HG03354 (cell line): ENCODE data around the gene EIF2B2.
"Not testable (repeated sequence)": the region's sequence is repeated elsewhere in the genome, so short reads cannot be mapped to it uniquely, and the experiment has no call there.

Experiments used
- ATAC-seq: cut with Tn5 transposase; IDR thresholded peaks from one replicate; pipeline ENCODE4 v1.9.1; 2021; ENCODE audit warnings: mild to moderate bottlenecking; ENCODE audit not compliant: unreplicated experiment, poor library complexity, severe bottlenecking

The EIF2B2 gene

DNA sequence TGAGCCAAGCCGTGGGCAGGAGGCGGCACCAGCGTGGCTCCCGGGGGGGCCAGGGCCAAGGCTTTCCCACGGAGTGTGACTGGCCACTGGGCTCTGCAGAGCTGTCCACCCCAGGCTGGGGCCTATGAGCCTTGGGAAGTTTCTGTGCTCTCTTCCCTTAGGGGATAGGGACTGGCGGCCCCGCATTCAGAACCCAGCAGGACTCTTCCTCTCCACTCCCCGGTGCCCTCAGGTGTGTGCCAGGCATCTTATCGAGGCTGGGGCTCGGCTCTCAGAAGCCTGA is 17.8 kb upstream of the EIF2B2 start:
- no peak for ATAC-seq

DNA sequence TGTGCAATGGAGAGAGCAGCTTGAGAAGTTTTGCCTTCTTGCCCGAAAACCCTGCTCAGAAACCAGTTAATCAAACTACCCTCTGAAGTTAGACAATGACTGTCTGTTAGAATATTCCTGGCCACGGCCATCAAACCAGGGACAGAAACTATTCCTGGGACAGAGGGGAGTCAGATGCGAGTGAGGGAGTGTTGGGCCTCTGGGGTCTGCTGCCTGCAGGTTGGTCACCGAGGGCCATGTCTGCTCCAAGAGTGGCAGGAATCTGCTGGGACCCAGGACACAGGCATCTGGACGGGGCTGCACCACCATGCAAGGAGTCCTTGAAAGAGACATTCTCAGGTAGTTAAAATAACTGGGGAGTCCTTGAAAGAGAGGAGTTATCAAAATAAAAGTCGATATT is 16.9 kb upstream of the EIF2B2 start:
- no peak for ATAC-seq

DNA sequence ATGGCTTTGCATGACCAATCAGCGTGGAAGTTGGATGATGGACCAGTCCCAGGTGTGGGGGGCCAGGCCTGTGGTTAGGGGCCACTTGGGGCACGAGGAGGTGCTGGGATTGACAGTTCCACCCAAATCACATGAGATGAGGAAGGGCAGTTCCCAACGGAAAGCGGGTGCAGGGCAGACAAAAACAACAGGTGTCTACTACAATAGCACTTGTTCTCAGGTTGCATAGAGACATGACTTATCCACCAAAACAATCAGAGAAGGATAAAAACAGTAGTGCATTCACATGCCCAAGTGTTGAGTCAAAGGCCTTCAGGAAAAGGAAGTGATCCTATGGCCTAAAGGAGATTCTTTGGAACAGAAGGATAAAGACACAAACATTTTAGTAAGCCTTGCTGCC is 14.6 kb upstream of the EIF2B2 start:
- no peak for ATAC-seq

DNA sequence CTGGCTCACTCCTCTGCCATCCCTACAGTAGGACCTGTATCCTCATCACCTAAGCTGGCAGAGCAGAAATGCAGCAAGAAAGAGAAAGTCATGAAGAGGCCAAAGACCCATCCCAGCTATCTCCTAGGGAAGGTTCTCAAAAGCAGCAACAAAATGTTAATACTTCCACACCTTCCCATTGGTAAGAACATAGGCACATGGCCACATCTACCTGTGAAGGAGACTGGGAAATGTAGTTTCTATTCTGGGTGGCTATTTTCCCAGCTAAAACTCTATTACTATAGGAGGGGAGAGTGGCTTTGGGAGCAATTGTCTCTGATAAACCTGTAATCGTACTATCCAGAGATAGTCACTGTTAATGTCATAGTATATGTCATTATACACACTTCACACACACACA is 13.7 kb upstream of the EIF2B2 start:
- ATAC-seq = no peak

DNA sequence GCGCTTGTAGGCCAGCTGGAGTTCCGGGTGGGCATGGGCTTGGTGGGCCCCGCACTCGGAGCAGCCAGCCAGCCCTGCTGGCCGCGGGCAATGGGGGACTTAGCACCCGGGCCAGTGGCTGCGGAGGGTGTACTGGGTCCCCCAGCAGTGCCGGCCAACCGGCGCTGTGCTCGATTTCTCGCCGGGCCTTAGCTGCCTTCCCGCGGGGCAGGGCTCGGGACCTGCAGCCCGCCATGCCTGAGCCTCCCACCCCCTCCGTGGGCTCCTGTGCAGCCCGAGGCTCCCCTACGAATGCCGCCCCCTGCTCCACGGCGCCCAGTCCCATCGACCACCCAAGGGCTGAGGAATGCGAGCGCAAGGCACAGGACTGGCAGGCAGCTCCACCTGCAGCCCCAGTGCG is 8.5 kb upstream of the EIF2B2 start:
- ATAC-seq = not testable (repeated sequence)

DNA sequence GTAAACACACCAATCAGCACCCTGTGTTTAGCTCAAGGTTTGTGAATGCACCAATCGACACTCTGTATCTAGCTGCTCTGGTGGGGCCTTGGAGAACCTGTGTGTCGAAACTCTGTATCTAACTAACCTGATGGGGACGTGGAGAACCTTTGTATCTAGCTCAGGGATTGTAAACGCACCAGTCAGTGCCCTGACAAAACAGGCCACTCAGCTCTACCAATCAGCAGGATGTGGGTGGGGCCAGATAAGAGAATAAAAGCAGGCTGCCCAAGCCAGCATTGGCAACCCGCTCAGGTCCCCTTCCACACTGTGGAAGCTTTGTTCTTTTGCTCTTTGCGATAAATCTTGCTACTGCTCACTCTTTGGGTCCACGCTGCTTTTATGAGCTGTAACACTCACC is 6.9 kb upstream of the EIF2B2 start:
- not testable (repeated sequence) for ATAC-seq

DNA sequence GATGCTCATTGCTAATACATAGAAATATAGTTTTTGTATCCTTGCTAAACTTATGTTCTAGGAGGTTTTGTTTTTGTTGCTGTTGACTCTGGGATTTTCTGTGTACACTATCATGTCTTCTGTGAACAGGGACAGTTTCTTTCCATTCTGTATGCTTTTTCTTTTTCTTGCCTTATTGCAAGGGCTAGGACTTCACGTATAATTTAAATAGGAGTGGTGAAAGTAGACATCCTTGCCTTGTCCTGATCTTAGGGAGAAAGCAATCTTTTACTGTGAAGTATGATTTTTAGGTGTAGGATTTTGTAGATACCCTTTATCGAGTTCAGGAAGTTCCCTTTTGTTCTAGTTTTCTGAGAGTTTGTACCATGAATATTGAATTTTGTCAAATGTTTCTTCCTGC is 1.5 kb upstream of the EIF2B2 start:
- no peak for ATAC-seq

DNA sequence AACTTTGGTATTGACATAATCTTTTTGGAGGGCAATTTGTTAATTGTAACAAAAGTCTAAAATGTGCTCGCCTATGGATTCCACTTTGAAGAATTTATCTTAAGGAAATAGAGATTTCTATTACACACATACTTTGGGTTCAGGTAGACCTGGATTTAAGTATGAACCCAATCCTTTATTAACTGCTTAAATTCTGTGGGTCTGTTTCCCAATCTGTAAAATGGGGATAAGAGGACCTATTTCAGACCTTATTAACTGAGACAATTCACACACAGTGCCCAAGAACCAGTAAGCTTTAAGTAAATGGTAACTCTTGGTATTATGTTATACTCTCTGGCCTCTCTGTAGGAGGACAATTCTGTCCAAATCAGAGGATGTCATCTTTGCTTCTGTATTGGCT is 822 bp upstream of the EIF2B2 start:
- no peak for ATAC-seq

DNA sequence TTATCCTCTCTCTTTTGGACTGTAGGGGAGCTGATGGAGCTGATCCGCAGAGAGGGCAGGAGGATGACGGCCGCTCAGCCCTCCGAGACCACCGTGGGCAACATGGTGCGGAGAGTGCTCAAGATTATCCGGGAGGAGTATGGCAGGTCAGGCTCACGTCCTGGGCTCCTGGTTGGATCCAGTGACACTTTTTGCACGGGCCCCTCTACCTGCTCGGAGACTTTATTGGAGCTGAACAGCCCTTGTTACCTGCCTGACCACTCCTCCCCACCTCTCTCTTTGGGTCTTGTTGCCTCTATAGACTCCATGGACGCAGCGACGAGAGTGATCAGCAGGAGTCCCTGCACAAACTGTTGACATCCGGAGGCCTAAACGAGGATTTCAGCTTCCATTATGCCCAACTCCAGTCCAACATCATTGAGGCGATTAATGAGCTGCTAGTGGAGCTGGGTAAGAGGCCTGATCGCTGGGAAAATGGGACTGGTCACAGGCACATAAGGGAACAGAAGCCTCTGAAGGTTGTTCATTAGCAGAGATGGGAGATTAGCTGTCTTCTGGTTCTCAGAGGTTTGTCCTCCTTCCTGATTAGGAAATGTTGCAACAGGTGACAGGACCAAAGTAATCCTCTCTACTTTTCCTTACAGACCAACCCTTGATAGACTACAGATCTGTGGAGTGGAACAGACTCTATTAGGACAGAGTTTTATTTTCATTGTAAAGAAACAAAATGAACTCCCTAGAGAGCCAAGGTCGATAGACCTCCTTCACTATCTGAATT is 718 bp downstream of the EIF2B2 start:
- no peak for ATAC-seq

DNA sequence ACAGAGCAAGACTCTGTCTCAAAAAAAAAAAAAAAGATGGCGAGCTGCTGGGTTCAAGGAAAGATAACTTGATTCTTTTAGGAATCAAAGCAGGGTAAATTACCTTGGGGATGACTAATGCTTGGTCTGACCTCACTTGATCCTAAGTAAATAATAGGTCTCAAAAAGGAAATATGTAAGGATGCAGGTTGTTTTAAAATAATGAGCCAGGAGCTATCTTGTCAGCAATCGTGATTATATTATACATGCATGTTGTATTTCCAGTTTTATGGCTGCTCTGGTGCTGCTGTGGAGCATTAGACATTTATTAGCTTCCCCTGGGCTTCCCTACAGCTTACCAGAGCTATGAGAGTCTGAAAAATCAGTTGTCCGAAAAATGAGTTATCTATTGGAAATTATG is 2.6 kb downstream of the EIF2B2 start:
- no peak for ATAC-seq

DNA sequence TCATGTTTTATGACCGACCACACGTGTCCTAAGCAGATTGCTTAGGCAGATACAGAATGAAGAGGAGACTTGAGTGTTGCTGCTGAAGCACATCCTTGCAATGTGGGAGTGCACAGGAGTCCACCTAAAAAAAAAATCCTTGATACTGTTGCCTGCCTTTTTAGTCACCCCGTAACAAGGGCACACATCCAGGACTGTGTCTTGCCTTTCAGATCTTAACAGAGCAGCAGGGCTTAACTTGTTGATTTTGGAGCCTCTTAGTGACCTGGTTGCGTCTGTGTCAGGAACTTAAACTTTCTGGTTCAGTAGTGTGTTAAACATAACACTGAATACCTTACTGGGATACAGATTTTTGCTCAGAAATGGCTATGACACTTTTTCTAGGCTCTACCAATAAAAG is 6.5 kb downstream of the EIF2B2 start:
- ATAC-seq = no peak

DNA sequence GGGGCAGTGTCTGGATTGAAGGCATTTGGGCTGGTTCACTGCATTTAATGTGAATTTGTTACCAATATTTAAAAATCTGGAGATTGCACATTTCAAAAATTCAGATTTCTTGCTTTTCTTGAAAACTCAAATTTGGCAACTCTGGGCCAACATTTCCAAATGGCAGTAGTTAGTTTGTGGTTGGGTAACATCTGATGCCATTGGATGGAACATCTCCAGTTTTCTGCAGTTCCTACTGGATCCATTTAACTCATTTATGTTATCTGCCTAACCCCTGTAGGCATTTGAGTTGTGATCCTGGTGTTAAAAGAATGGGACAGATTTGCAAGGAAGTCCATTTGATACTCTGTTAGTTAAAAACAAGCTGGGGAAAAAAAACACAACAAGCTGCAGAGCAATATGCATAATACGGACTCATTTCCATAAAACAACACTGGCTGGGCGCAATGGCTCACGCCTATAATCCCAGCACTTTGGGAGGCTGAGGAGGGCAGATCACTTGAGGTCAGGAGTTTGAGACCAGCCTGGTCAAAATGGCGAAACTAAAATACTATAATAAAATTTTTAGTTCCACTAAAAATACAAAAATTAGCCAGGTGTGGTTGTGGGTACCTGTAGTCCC is 7.9 kb downstream of the EIF2B2 start:
- no peak for ATAC-seq

DNA sequence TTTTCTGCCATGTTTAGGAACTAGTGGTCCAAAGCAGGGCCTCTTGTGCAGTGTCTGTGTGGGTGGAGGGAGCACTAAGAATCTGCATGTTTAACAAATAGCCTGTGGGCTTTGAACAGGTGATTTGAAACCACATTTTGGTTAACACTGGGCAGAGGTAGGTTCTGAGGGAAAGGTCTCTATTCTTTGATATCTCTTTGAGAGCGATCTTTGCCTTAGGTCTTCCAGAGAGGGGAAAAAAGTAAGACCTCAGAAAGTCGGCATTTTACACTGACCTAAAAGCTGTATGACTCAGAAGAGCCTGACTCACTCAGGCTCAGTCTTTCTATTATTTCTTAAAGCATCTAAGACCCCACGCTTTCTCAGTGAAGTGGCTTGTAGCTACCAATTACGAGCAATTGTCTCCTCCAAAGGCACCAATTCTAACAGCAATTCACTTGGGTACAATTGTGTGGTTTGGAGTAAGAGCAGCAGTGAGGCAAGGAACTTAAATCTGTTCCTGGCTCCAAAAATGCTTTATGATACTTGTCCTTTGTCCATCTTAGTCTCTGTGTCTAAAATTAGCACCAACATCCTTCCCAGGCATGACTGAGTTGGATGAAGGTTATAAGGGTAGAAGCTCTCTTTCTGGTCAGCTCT is 8.8 kb downstream of the EIF2B2 start:
- no peak for ATAC-seq

DNA sequence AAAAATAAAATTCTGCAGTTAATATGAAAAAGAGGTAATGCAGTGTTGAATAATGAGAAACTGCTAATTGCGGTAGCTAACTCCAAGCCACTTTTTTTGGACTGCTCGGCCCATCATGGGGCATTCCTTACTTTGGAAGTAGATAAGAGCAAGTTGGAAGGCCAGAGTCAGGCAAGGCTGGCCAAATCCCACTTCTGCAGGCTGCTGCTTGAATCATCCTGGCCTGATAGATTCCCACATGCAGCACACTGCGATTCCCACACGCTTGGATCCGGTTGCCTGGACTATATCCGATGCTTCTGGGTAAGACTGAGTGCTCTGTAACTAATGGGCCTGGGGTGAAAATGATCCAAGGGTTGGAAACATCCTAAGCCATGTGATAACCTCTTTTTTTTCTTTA is 10.6 kb downstream of the EIF2B2 start:
- ATAC-seq = no peak

DNA sequence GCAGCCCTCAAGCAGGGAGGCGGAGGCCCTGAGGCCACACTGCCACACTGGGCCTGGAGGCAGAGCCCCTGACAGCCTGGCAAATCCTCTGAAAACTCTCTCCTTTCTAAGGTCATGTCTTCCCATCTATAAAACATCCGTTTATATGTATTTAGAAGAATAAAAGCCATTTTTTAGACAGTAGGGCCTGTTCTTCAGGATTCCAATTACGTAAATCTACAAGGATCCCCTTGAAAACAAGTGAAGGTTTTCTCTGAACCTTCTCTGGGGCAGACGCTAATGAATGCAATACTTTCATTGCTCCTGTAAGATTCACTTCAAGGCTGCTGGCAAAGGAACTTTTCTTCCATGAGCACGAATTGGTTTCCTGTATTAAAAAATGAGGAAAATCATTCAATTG is 12.8 kb downstream of the EIF2B2 start:
- no peak for ATAC-seq

DNA sequence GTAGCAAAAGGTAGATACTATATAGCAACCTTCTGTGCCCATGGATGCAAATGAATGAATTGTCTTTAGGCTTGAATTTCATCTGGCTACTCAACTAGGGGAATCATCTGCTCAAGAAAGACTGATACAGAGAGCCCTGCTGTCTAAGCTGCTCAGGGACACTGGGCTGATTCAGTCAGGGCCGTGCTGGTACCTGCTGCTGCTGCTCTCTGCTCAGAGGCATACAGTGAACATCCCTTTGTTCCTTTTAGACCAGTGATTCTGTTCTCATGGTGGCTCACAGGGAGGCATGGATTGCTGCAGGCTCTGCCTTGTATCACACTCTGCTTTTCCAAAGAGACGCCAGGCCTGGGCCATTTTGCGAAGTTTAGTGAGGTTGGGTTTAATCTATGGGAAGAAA is 14.1 kb downstream of the EIF2B2 start:
- ATAC-seq = no peak

DNA sequence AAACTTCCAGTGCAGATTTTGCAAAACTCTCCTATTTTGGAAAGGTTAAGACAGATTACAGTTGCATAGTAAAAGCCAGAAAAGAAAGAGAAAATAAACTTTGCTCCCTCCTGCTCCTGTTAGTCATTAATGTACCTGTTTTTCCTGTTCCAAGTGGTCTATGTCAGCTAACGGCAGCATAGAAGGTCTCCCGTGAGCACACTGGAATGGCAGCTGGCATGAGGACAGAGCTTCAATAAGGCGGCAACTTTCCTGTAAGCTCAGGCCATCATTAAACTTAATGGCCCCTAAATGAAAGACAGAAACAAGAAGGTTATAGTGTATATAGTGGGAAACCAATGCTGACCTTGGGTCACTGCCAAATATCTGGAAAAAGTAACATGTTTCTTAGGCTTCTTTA is 16.0 kb downstream of the EIF2B2 start:
- ATAC-seq = no peak

DNA sequence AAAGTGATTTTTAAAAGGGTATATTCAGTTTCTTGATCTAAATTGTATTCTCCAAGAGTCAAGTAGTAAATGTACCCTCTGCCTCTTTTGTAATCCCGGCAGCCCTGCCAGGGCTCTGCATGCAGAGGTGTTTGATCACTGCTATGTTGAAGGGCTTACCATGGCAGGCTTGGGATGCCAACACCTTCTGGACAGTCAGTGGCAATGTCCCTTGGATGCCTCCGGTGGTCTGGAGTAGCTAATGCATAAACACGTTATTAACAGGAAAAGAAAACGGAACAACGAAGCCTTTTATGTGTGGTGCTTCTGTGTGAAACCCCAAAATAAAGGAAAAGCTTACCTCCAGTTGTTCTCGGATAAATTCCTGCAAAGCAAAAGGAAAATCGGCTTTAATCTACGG is 19.9 kb downstream of the EIF2B2 start:
- no peak for ATAC-seq

DNA sequence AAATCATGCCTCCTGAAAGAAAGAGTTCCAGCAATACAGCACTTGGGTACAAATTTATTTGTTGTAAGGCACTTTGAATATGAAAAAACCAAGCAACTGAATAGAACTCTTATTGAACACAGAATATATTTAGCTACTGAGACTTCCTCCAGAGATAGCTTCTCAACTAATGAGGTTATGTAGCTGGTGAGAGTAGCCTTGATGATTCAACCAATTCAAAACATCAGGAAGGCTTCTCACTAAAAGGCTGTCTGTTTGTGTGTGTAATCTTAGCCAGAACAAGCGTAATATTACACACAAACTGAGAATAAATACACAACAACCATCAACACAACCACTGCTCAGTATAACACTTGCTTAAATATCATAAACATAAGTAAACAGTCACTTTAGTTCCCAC is 20.4 kb downstream of the EIF2B2 start:
- no peak for ATAC-seq

DNA sequence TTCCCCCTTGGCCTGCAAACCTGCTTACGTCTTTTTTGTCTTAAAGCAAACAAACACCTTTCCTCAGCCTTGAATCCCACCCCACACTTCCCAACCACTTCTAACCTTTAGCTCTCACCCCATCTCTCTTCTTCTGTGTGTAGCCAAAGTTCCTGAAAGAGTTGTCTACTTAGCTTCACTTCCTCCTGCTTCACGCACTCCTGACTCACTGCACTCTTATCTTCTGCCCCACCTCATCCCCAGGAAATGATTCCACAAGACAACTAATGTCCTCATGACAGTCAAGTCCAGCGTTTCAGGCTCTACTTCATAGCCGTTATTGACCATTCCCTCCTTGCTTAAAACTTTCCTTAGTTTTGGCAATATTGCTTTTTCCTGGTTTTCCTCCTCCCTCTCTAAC is 22.4 kb downstream of the EIF2B2 start:
- no peak for ATAC-seq

DNA sequence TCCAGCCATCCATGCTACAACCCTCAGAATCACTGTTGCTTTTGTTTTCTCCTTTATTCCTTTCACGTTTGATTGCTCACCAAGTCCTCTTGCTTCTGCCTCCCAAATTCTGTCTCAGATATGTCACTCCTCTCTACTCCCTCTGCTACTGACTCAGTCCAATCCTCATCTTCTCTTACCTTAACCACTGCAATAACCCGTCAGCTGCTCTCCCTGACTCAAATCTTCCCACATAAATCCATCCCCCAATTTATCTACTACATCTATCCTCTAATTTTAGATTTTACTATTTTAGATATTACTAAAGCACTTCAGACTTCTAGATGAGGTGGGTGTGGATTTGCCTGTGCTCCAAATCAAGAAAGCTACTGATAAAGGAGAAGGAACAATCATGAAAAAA is 23.2 kb downstream of the EIF2B2 start:
- ATAC-seq = no peak

DNA sequence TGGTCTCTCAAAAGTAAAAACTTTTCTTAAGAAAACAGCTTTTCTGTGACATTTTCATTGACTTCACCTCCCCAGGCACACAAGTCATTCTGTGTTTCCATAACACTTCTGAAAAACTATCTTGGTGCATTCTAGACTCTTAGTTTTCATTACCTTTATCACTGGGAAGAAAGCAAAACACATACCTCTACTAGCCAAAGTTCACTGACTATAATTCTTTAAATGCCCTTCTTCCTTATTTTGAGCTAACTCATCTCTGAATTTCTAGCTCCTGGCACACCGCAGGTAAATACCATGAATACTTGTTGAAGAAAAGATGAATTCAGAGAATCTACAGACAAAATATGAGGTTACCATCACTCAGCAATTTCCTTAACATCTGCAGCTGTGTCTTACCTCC is 27.4 kb downstream of the EIF2B2 start:
- no peak for ATAC-seq
